RWPE1 (cell line): ENCODE measurements around the gene WSCD2.

Experiments used
- CTCF ChIA-PET: fragments of 350-600 bp; sonication (Branson Sonifier 250); formaldehyde crosslinking; extraction: SDS; loops from one replicate; lab custom pipeline; 2021; lab: Yijun Ruan, JAX
- POLR2A ChIA-PET: fragments of 400-600 bp; formaldehyde crosslinking; extraction: SDS; loops from one replicate; lab custom pipeline; 2020; ENCODE audit warnings: antibody characterized with exemption; ENCODE audit not compliant: low non-redundant PET; lab: Yijun Ruan, JAX
- DNase-seq: peaks from one replicate; pipeline ENCODE4 v3.0.0; 2012; ENCODE audit warnings: low spot score
- H3K27ac ChIP-seq: fragments of 450-650 bp; 2 replicates; pipeline ENCODE4 v1.5.1; 2017
- CTCF ChIP-seq: fragments of 450-650 bp; conservative IDR thresholded peaks from 2 replicates; pipeline ENCODE4 v1.5.1; 2017; ENCODE audit warnings: low read depth, mild to moderate bottlenecking

Gene WSCD2

DNA sequence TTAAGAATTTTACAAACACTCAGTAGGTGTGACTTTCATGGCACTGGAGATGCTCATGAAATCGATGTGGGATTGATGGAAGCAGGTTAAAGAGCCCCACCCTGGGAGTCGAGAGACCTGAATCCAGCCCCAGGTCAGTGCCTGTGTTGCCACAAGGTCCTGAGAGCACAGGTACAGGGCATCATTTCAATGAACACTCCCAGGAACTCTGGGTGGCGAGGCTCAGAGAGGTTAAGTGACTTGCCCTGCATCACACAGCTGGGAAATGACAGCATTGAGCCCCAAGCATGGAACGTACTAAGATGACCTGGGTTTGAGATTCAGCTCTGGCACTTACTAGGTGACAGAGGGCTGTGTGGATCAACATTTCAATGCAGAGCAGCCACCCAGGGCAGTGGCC, 111.8 kb downstream of the WSCD2 start:
- ChIA-PET POLR2A (no interaction called here), CTCF (no interaction called here)
- TF ChIP-seq CTCF: no peak
- no peak overlapping the region for H3K27ac ChIP-seq
- DNase-seq: no peak

- no peak for DNase-seq
- CTCF ChIA-PET: interaction anchor here (1.4 kb wide), 1 partner anchor 48 kb away, joined by 4 read pairs; no protein-coding TSS in a partner anchor
- POLR2A ChIA-PET: no interaction called here
- no peak for TF ChIP-seq CTCF
- no peak overlapping the region for H3K27ac ChIP-seq
Observed at GRCh38 chr12:108241986-108242703, 113.1 kb downstream of the WSCD2 start.

- H3K27ac ChIP-seq: no peak overlapping the region
- TF ChIP-seq CTCF: no peak
- POLR2A ChIA-PET: no interaction called here
- CTCF ChIA-PET: interaction anchor here (0.7 to 1.5 kb wide), 2 partner anchors 10 to 215 kb away, joined by 3 read pairs; no protein-coding TSS in a partner anchor
- DNase-seq: no peak
Observed at GRCh38 chr12:108247130-108247529, 118.0 kb downstream of the WSCD2 start.

- no peak for DNase-seq
- ChIA-PET CTCF (no interaction called here), POLR2A (no interaction called here)
- no peak overlapping the region for H3K27ac ChIP-seq
- TF ChIP-seq CTCF: no peak
Observed at GRCh38 chr12:108248011-108248410, 118.9 kb downstream of the WSCD2 start.

DNA sequence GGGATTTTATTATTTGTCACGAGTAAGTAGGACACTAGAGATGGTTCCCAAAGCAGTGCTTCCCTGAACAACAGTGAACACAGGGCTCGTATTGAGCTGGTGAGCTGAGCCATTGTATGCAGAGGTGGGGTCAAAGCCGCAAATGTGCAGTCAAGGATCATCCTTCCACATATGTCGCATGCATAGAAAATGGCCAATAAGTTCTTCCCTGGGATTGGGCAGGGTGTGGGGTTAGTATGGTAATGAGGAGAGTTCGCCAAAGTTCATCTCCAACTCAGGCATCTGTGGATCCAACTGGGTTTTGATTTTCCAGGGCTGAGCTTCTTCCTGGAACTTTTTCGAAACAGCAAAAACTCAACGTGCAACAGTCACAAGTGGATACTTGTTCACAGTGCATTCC, 123.4 kb downstream of the WSCD2 start:
- POLR2A ChIA-PET: no interaction called here
- CTCF ChIA-PET: no interaction called here
- no peak for TF ChIP-seq CTCF

DNA sequence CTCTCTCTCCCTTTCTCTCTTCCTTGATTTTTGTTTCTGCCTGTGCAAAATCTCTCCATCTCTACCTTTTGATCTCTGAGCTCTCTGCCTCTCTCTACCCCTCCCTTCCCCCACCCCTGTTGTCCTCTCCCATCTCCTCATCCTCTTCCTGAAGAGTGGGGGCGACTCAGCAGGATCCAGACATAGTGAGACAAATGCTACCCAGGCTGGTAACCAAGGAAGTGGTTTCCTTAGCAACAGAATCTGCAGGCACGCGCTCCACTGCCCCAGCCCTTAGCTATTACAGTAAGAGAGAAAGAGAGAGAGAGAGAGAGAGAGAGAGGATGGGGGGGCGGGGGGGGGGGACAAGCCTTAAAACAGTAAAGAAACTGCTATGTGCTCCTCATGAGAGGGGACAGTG, 124.5 kb downstream of the WSCD2 start:
- ChIA-PET CTCF (no interaction called here), POLR2A (no interaction called here)
- no peak overlapping the region for H3K27ac ChIP-seq
- no peak for TF ChIP-seq CTCF
- no peak for DNase-seq

More for the DNA sequence above, 123.4 kb downstream of the WSCD2 start:
- H3K27ac ChIP-seq: no peak overlapping the region
- no peak for DNase-seq
